ENCODE data around the gene IFRD1.

GRCh38 chr7:112421666-112422486, 28.4 kb upstream of the IFRD1 start:
- TF ChIP-seq CTCF (optimal IDR thresholded peaks at IDR 0.05 in 1 of 3, IDR thresholded peaks at IDR 0.05 in 1 of 3, conservative IDR thresholded peaks at IDR 0.05 in 1 of 3; ENCODE audit: extremely low read depth in 1 of 3, insufficient read depth in 2 of 3, low read length in 3 of 3): no peak
- no peak for TF ChIP-seq EZH2 (IDR thresholded peaks at IDR 0.05; ENCODE audit: low read length)
